ENCODE measurements around the gene SMAD3.
A peak's percentile ranks its signal among the peaks of the same experiment; 100 is the strongest.

SMAD3 gene

DNA sequence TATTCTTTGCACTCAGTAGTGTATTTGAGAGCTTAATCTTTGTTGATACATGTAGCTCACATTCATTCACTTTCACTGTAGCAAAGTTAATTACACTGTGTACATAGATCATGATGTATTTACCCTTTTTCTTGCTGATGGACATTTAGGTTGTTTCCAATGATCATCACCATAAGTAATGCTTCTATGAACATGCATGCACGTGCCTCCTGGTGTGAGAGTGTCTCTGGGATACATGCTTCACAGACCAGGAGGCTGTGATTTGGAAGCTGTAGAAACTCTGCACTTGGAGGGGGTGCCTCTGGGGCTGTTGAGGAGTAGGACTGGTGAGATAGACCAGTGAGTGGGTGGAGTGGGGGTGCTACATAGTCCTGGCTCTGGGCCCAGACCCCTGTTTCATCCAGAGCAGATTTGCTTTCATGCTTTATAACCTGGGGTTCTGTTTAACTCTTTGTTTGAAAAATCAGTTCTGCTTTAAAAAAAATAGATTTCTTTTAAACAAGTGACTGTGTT is 18.2 kb upstream of the SMAD3 start:
- no peak for TF ChIP-seq Cebpa-rat (IDR thresholded peaks at IDR 0.05)
- no peaks in the 10 kb centered on the region for H3K27me3 ChIP-seq

DNA sequence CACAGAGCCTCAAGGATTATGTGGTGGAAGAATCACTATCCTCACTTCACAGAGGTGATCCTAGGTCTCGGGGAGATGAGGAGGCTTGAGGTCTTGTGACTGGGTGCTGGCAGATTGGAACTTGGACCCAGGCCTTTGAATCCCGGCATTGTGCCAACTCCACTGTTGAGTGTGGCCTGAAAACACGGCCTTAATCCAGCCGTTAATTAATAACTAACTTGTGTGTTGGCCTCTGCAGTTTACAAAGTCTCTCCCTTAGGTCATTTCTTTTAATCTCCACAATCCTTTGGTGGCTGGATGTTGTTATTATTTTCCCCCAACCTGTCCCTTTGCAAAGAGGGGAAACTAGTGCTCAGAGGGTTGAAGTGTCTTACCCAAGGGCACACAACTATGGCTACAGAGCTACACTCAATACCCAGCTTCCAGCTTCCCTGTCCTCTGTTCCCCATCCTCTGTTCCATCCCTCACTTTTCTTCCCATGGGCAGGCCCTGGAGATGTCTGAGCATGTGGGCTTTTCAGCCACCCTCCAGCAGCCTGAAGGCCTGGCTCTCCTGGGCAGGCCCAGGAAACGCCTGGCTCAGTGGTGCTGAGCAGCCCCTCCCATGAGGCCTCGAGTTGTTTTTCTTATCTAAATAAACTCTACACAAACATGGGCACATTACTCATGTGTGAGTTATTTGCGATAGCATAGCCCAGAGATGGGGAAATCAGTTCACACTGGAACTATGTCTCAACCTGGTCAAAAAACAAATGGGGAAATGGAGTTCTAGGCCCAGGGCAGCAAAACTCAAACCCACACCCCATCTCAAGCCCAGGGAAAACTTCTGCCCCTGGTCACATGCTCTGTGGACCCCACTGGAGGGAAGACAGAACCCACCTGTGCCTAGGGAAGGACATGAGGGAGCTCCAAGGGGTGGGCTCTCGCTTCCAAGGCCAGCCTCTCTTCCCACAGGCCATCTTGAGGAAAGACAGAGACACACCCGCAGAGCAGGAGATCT is 16.8 kb upstream of the SMAD3 start:
- no peak for TF ChIP-seq Cebpa-rat (IDR thresholded peaks at IDR 0.05)
- H3K4me2 ChIP-seq, result peak overlapping the region; percentile 48
- peaks cover 39% of the 10 kb centered on the region for H3K4me1 ChIP-seq
- H3K9me3 ChIP-seq, result no peaks in the 10 kb centered on the region
- H3K36me3 ChIP-seq, result no peaks in the 10 kb centered on the region
- H4K20me1 ChIP-seq, result no peaks in the 10 kb centered on the region
- no peaks in the 10 kb centered on the region for H3K27me3 ChIP-seq
- H3K27ac ChIP-seq, result no peak overlapping the region
- H3K4me3 ChIP-seq, result no peak overlapping the region
- no peak overlapping the region for H3K9ac ChIP-seq

More for the DNA sequence above, 18.2 kb upstream of the SMAD3 start:
- Histone ChIP-seq H3K36me3 (no peaks in the 10 kb centered on the region), H3K4me3 (no peak overlapping the region), H3K9me3 (no peaks in the 10 kb centered on the region), H3K27ac (no peak overlapping the region), H3K4me2 (no peak overlapping the region), H3K9ac (no peak overlapping the region), H4K20me1 (no peaks in the 10 kb centered on the region), H3K4me1 (peaks cover 48% of the 10 kb centered on the region)

DNA sequence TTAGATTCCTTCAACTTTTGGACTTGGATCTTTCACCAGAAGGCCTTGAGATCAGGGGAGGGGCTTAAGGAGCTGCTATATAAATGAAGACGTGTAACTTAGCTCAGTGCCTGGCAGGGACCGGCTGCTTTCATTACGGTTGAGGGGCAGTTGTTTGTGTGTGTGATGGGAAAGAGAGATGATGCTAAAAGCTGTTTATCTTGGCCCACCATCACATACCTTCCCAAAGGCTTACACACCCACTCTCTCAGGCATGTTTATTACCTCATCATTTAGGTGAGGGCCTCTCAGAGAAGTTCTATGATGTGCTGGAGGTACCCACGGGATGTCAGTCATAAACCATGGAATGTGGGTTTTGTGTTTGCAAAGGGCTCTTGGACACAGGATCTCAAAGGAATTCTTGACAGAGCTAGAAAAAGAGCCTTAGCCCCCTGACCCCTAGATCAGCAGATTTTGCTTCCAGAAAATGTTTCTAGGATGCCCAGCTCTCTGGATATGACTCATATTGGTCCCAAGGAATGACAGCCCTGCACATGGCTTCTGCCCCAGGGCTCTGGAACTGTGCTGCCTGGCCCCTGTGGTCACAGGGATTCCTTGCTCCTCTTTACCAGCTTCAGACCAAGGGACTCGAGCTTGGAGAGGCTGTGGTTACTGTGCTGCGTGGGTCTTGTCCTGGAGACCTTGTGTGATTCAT is 15.9 kb upstream of the SMAD3 start:
- Histone ChIP-seq H3K36me3 (no peaks in the 10 kb centered on the region), H3K4me2 (peak overlapping the region; percentile 48), H3K27ac (0 out of 2 replicates have a peak overlapping the region, but pooled peaks have one; percentile 24), H3K27me3 (no peaks in the 10 kb centered on the region), H3K9ac (no peak overlapping the region), H3K4me1 (peaks cover 41% of the 10 kb centered on the region), H3K9me3 (no peaks in the 10 kb centered on the region), H4K20me1 (no peaks in the 10 kb centered on the region), H3K4me3 (no peak overlapping the region)
- TF ChIP-seq Cebpa-rat (IDR thresholded peaks at IDR 0.05), result no peak

DNA sequence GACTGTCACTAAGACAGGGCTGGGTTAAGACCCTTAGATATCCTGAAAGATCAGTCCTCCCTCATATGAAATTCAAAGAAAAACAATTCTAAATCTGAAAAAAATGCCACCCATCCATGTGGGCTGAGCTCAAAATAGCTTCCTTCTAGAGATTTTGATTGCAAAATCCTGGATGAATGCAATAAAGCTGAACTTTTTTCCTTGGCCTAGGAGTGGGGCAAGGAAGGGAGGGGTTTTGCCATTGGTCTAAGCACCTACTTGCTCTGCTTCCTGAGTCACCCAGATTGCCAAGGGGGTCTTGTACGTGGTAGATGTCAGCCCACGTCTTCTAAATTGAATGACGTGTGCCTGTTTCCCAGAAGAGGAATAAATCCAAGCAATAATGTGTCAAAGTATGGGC is 15.3 kb upstream of the SMAD3 start:
- no peaks in the 10 kb centered on the region for H3K27me3 ChIP-seq
- H3K27ac ChIP-seq, result 0 out of 2 replicates have a peak overlapping the region, but pooled peaks have one; percentile 24
- H3K9me3 ChIP-seq, result no peaks in the 10 kb centered on the region
- no peaks in the 10 kb centered on the region for H4K20me1 ChIP-seq
- peak overlapping the region; percentile 48 for H3K4me2 ChIP-seq
- H3K9ac ChIP-seq, result no peak overlapping the region
- peaks cover 41% of the 10 kb centered on the region for H3K4me1 ChIP-seq
- no peak for TF ChIP-seq Cebpa-rat (IDR thresholded peaks at IDR 0.05)
- no peaks in the 10 kb centered on the region for H3K36me3 ChIP-seq
- no peak overlapping the region for H3K4me3 ChIP-seq

DNA sequence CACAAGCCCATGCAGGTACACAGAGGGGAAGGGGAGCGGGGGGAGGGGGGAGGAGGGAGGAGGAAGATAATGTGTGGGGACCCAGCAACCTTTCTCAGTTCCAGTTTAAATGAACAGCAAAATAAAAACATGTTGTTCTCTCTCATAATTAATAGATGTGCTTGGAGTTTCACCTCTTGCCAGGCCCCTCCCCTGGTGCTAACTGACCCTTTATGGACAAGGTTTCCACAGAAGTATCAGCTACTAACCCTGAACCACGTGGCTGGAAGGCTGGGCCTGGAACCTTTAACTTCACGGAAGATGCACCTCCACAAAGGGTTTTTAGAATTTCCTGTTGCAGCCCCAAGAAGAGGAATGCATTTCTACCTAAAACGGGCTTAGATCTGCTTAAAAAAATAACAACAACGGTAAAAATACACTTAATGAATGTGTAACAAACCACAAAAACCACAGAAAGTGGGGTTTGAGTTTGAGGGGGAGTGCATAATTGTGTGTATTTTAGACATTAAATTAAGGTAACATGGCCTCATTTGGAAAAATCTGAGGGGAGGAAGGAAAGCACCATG is 14.8 kb upstream of the SMAD3 start:
- no peak overlapping the region for H3K4me3 ChIP-seq
- H3K4me1 ChIP-seq, result peaks cover 41% of the 10 kb centered on the region
- peak overlapping the region; percentile 78 for H3K4me2 ChIP-seq
- no peak for TF ChIP-seq Cebpa-rat (IDR thresholded peaks at IDR 0.05)
- no peaks in the 10 kb centered on the region for H3K27me3 ChIP-seq
- H3K27ac ChIP-seq, result no peak overlapping the region
- no peaks in the 10 kb centered on the region for H3K9me3 ChIP-seq
- H3K36me3 ChIP-seq, result no peaks in the 10 kb centered on the region
- H4K20me1 ChIP-seq, result no peaks in the 10 kb centered on the region
- no peak overlapping the region for H3K9ac ChIP-seq

DNA sequence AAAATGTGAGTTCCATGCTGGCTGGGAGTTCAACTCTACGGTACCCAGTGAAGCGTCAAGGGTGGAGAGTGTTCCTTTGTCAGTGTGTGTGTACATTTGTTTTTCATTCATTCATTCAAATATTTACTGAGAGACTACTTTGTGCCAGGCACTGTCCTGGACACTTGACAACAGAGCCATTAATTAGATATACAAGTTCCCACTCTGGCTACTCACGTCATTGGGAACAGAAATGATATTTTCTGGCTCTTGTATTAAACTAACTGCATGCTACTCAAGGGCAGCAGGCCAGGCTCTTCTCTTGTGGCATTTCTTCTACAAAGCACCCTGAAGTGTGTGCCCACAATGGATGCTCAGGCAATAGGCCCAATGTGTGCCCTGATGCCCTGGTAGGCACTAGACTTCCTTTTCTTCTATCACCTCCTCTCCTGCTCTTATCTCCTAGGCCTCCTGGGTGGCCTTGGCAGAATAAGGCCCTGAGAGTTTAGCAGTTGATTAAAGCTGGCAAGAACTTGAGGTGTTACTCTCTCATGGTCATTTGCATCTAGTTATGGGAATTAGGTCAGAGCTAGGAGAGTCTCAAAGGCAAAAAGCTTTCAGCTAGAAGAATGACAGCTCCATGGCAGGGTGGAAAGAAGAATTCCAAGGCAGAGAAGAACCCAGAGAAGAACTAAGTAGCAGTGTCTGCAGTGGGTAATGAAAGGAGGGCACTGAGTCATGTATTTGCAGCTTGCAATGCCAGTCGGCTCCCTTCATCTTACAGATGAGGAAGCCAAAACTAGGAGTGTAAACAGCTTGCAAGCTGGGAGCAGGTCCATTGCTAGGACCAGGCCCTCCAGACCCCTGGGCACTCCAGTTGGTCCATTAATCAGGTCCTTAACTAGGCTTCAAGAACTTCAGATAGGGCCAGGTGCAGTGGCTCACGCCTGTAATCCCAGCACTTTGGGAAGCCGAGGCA is 14.0 kb upstream of the SMAD3 start:
- Histone ChIP-seq H3K4me3 (no peak overlapping the region), H3K27ac (no peak overlapping the region), H3K4me1 (peaks cover 41% of the 10 kb centered on the region), H4K20me1 (no peaks in the 10 kb centered on the region), H3K9ac (no peak overlapping the region), H3K27me3 (no peaks in the 10 kb centered on the region), H3K36me3 (no peaks in the 10 kb centered on the region), H3K9me3 (no peaks in the 10 kb centered on the region), H3K4me2 (peak overlapping the region; percentile 78)
- TF ChIP-seq Cebpa-rat (IDR thresholded peaks at IDR 0.05), result no peak

DNA sequence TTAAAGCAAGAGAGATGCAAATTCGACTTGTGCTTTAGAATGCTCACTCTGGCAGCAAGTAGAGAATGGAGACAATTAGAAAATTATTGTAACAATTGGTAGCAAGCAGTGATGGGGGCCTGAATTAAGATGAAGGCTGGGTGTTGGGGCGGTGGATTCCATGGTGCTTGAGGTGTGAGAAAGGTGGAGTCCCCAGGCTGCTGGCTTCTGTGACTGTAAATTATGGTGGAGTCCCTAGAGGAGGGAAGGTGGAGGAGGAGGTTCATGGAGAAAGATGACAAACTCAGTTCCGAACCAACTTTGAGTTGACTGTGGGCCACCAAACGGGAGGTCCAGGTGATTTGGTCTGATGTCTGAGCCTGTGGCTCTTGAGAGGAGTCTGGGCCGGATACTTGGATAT is 10.7 kb upstream of the SMAD3 start:
- Histone ChIP-seq H3K27me3 (no peaks in the 10 kb centered on the region), H3K9ac (no peak overlapping the region), H3K36me3 (no peaks in the 10 kb centered on the region), H3K4me2 (no peak overlapping the region), H3K27ac (no peak overlapping the region), H3K9me3 (no peaks in the 10 kb centered on the region), H3K4me3 (no peak overlapping the region), H4K20me1 (no peaks in the 10 kb centered on the region), H3K4me1 (peaks cover 25% of the 10 kb centered on the region)
- TF ChIP-seq Cebpa-rat (IDR thresholded peaks at IDR 0.05), result no peak

DNA sequence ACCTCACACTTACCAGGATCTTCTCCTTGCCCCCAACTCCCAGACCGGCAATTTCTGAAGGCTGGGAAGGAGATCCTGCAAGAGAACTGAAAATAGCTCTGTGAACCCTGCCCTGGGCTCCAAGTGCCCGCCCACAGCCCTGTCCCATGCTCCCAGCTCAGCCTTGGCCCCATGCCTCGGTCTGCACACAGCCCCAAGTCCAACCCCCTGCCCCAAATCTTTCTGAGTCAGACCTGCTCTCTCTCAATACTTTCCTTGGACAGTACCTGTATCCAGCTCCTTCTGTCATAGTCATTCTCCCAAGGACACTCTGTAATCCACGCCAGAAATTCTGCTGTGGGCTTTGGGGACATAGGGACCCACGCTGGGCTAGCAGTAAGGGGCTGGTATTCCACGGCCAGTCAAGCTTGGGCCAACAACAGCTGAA is 6.3 kb upstream of the SMAD3 start:
- Histone ChIP-seq H3K9me3 (no peaks in the 10 kb centered on the region), H3K4me3 (no peak overlapping the region), H3K4me1 (peaks cover 8% of the 10 kb centered on the region), H3K4me2 (no peak overlapping the region), H4K20me1 (no peaks in the 10 kb centered on the region), H3K27me3 (no peaks in the 10 kb centered on the region), H3K36me3 (no peaks in the 10 kb centered on the region), H3K9ac (no peak overlapping the region), H3K27ac (no peak overlapping the region)
- TF ChIP-seq Cebpa-rat (IDR thresholded peaks at IDR 0.05), result no peak

Measured in BLaER1 (cell line).